ENCODE measurements around the gene CERKL.

GRCh38 chr2:181596556-181596955, 60.3 kb downstream of the CERKL start:
- TF ChIP-seq CTCF (IDR thresholded peaks at IDR 0.05) (no peak), POLR2A (IDR thresholded peaks at IDR 0.05) (no peak)
